GM23248 (cell line): ENCODE data around the gene ANO2.

Experiments
- EZH2 ChIP-seq: fragments of 200-600 bp; sonication (generic); IDR thresholded peaks from 2 replicates; pipeline ENCODE4 v1.6.1; 2018; ENCODE audit warnings: antibody characterized with exemption, mild to moderate bottlenecking; ENCODE audit not compliant: insufficient read depth, poor library complexity, severe bottlenecking
- EZH2phosphoT487 ChIP-seq: fragments of 200-600 bp; sonication (generic); IDR thresholded peaks from 2 replicates; pipeline ENCODE4 v1.6.1; 2018; ENCODE audit warnings: antibody characterized with exemption, moderate library complexity, mild to moderate bottlenecking, low read depth; ENCODE audit not compliant: insufficient read depth

GRCh38 chr12:5520037-5520436 is 425.0 kb downstream of the ANO2 start:
- TF ChIP-seq EZH2 (no peak), EZH2phosphoT487 (no peak)
